Smooth muscle cell (in vitro differentiated cells): Measurements from ENCODE around the gene AGT. TPM values are rescaled to one million over a fixed set of nuclear protein-coding genes. Genes with fewer than 3 reads are reported as not detected.

Experiments used
- DNase-seq: peaks from one replicate; lab custom pipeline; 2025; ENCODE audit not compliant: unreplicated experiment; lab: John Stamatoyannopoulos, UW
- H2AFZ ChIP-seq: fragments of 200-600 bp; sonication (generic); 2 replicates; pipeline ENCODE4 v1.6.0; 2016; ENCODE audit warnings: antibody characterized with exemption, low read depth, mild to moderate bottlenecking
- H3F3A ChIP-seq: fragments of 200-600 bp; sonication (generic); 2 replicates; pipeline ENCODE4 v1.6.0; 2017; ENCODE audit warnings: antibody characterized with exemption, low read depth
- H3K27ac ChIP-seq: fragments of 200-600 bp; sonication (generic); 2 replicates; pipeline ENCODE4 v1.5.1; 2016; ENCODE audit warnings: low read depth, mild to moderate bottlenecking
- H3K27me3 ChIP-seq: fragments of 200-600 bp; sonication (generic); 2 replicates; pipeline ENCODE4 v1.6.1; 2016; ENCODE audit warnings: low read depth, mild to moderate bottlenecking
- H3K36me3 ChIP-seq: fragments of 200-600 bp; sonication (generic); 2 replicates; pipeline ENCODE4 v1.5.1; 2016; ENCODE audit warnings: low read depth
- H3K4me1 ChIP-seq: fragments of 200-600 bp; sonication (generic); 2 replicates; pipeline ENCODE4 v1.5.1; 2016; ENCODE audit warnings: low read depth
- H3K4me2 ChIP-seq: fragments of 200-600 bp; sonication (generic); 2 replicates; pipeline ENCODE4 v1.6.0; 2016; ENCODE audit warnings: mild to moderate bottlenecking
- H3K4me3 ChIP-seq: fragments of 200-600 bp; sonication (generic); 2 replicates; pipeline ENCODE4 v1.5.1; 2016; ENCODE audit warnings: mild to moderate bottlenecking
- H3K79me2 ChIP-seq: fragments of 200-600 bp; sonication (generic); 2 replicates; pipeline ENCODE4 v1.6.0; 2016; ENCODE audit warnings: low read depth, mild to moderate bottlenecking
- H3K9ac ChIP-seq: fragments of 200-600 bp; sonication (generic); 2 replicates; pipeline ENCODE4 v1.6.0; 2016; ENCODE audit warnings: low read depth
- H3K9me3 ChIP-seq: fragments of 200-600 bp; sonication (generic); replicated peaks from 2 replicates; pipeline ENCODE4 v1.5.1; 2016; ENCODE audit warnings: low read depth
- H4K20me1 ChIP-seq: fragments of 200-600 bp; sonication (generic); 2 replicates; pipeline ENCODE4 v1.6.0; 2016; ENCODE audit warnings: low read depth
- WGBS: methylation state at CpG from one replicate; pipeline ENCODE4 v1.1.7; 2016; ENCODE audit warnings: low lambda C conversion rate; 5-methylcytosine and 5-hydroxymethylcytosine counted together
- polyA plus RNA-seq: library from polyadenylated mRNA; unstranded; fragments of >200 nt; fragmentation: Nextera tagmentation; extraction: Ambion mirVana; gene quantifications from 2 replicates; pipeline ENCODE4 v1.2.1, GENCODE V29; 2016
- total RNA-seq: library from RNA; depleted of rRNA; stranded (reverse); fragments of >200 nt; gene quantifications from 2 replicates; pipeline ENCODE4 v1.2.3, GENCODE V29; 2014
- TF ChIP-seq, protein P1 (sequence below): fragments of 200-600 bp; sonication (generic); IDR thresholded peaks from 2 replicates; pipeline ENCODE4 v1.5.1; 2017; ENCODE audit warnings: borderline replicate concordance, mild to moderate bottlenecking, antibody characterized with exemption; ENCODE audit not compliant: insufficient read depth, poor library complexity, severe bottlenecking

The AGT gene
- total and polyA plus RNA-seq, 2 experiments from 2014 or later = 0.31 to 3.0 TPM

DNA sequence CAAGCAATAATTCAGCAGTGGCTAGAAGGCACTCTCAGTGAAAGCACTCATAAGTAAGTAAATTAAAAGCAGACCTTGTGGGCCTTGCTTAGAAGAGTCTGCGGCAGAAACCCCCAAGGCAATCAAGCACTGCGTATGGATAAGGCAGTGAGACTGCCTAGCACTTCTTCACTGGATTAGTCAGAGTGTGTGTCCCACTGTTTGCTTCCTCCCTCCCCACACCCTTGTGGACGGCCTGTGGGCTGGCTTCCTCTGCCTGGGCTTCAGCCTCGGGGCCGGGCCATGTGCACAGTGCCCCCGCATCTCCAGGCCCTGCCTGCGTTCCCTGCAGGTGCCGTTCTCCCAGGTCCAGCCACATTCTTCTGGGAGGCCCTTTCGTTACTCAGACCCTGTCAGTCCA is 23.8 kb downstream of the AGT start:
- WGBS = 71% methylated on average over 9 of the region's 9 CpGs
- H4K20me1 ChIP-seq = no peaks in the 10 kb centered on the region

DNA sequence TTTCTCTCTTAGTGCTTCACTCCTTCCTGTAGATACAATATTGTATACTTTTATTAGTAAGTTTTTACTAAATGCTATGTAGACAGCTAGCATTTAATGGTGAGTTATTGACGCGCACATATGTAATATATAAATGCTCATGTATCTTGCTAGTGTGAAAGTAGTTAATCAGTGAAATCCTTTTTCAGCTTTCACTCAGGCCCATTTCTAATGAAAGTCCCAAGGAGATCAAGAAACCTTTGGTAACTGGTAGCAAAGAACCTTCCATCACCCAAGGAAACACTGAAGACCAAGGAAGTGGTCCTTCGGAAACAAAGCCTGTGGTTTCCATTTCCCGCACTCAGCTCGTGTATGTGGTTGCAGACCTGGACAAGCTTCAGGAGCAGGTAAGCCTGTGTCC is 27.2 kb downstream of the AGT start:
- no peaks in the 10 kb centered on the region for H4K20me1 ChIP-seq

More for the DNA sequence above, 23.8 kb downstream of the AGT start:
- Histone ChIP-seq H3K9ac (no peak overlapping the region), H3K4me3 (no peak overlapping the region), H3K4me1 (no peaks in the 10 kb centered on the region), H3K4me2 (no peak overlapping the region), H3K79me2 (no peaks in the 10 kb centered on the region), H3K27me3 (no peaks in the 10 kb centered on the region), H3F3A (no peaks in the 10 kb centered on the region), H3K36me3 (peaks cover 4% of the 10 kb centered on the region), H3K9me3 (no peaks in the 10 kb centered on the region), H2AFZ (no peak overlapping the region), H3K27ac (no peak overlapping the region)
- TF ChIP-seq, protein P1, sequence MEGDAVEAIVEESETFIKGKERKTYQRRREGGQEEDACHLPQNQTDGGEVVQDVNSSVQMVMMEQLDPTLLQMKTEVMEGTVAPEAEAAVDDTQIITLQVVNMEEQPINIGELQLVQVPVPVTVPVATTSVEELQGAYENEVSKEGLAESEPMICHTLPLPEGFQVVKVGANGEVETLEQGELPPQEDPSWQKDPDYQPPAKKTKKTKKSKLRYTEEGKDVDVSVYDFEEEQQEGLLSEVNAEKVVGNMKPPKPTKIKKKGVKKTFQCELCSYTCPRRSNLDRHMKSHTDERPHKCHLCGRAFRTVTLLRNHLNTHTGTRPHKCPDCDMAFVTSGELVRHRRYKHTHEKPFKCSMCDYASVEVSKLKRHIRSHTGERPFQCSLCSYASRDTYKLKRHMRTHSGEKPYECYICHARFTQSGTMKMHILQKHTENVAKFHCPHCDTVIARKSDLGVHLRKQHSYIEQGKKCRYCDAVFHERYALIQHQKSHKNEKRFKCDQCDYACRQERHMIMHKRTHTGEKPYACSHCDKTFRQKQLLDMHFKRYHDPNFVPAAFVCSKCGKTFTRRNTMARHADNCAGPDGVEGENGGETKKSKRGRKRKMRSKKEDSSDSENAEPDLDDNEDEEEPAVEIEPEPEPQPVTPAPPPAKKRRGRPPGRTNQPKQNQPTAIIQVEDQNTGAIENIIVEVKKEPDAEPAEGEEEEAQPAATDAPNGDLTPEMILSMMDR = no peak
- no peak for DNase-seq

DNA sequence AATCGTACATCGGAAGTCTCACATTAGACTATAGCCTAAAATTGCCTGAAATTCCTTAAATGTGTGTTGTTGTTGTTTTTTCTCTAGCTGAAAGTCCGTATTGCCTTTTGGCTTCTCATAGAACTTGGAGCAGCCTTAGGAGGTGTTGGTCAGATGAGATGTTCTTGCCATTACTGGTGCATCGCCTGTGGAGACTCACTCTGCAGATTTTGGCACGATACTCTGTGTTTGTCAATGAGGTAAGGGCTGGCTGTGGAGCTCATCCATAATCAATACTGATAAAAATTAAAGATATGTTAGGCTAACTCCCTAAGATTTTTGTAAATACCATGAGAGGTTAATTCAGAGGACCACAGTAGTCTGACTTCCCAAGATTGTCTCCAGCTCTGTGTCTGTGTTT is 28.9 kb downstream of the AGT start:
- Histone ChIP-seq H4K20me1 (no peaks in the 10 kb centered on the region), H2AFZ (no peak overlapping the region), H3K4me3 (no peak overlapping the region), H3K79me2 (no peaks in the 10 kb centered on the region), H3K27me3 (no peaks in the 10 kb centered on the region), H3F3A (no peaks in the 10 kb centered on the region), H3K4me2 (no peak overlapping the region), H3K9ac (no peak overlapping the region), H3K9me3 (no peaks in the 10 kb centered on the region), H3K4me1 (no peaks in the 10 kb centered on the region), H3K36me3 (peaks cover 9% of the 10 kb centered on the region), H3K27ac (no peak overlapping the region)
- TF ChIP-seq, protein P1 = no peak
- DNase-seq = no peak
- WGBS = 97% methylated on average over 5 of the region's 5 CpGs

More for the DNA sequence above, 27.2 kb downstream of the AGT start:
- H3F3A ChIP-seq = no peaks in the 10 kb centered on the region
- H3K9ac ChIP-seq = no peak overlapping the region
- H3K9me3 ChIP-seq = no peaks in the 10 kb centered on the region
- H3K4me2 ChIP-seq = no peak overlapping the region
- TF ChIP-seq, protein P1 = no peak
- peaks cover 9% of the 10 kb centered on the region for H3K36me3 ChIP-seq
- WGBS = 88% methylated on average over 5 of the region's 5 CpGs
- no peaks in the 10 kb centered on the region for H3K79me2 ChIP-seq
- no peak overlapping the region for H3K4me3 ChIP-seq
- H2AFZ ChIP-seq = no peak overlapping the region
- no peak for DNase-seq
- no peaks in the 10 kb centered on the region for H3K4me1 ChIP-seq
- no peaks in the 10 kb centered on the region for H3K27me3 ChIP-seq
- no peak overlapping the region for H3K27ac ChIP-seq

DNA sequence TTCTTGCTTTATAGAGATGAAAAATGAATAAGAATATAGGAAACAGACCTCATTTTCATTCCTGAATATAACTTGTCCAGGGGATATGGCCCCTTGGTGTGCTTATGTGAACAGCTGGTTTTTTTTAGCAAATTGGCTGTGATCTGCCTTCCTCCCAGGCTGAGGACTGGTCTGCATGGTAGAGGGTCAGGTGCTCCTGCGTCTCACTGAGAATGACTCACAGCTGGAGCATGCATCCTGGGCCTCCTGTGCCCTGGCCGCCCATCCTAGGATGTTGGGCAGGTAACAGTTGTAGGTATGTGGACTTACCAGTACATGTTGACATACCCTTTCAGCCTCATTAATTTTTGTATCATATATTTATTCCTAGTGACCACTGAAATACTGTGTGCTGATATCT is 29.8 kb downstream of the AGT start:
- H3K36me3 ChIP-seq = peaks cover 9% of the 10 kb centered on the region
- no peaks in the 10 kb centered on the region for H3K27me3 ChIP-seq

More for the DNA sequence above, 29.8 kb downstream of the AGT start:
- Histone ChIP-seq H3K9me3 (no peaks in the 10 kb centered on the region), H3K4me3 (no peak overlapping the region), H2AFZ (no peak overlapping the region), H3F3A (no peaks in the 10 kb centered on the region), H4K20me1 (no peaks in the 10 kb centered on the region), H3K4me2 (no peak overlapping the region), H3K4me1 (no peaks in the 10 kb centered on the region), H3K79me2 (no peaks in the 10 kb centered on the region), H3K9ac (no peak overlapping the region), H3K27ac (peak overlapping the region; percentile 16)
- DNase-seq = no peak
- TF ChIP-seq, protein P1 = no peak
- WGBS = 71% methylated on average over 2 of the region's 2 CpGs
